Rectal smooth muscle tissue (tissue), 1 donor: ENCODE data around the gene TMEM165.

ENCODE experiments used
- H3K27ac ChIP-seq: one replicate; pipeline ENCODE4 v1.7.0; 2013; ENCODE audit warnings: low read depth, low read length, inconsistent platforms
- H3K27me3 ChIP-seq: one replicate; pipeline ENCODE4 v1.7.0; 2013; ENCODE audit warnings: low read length; ENCODE audit not compliant: control insufficient read depth, insufficient read depth
- H3K36me3 ChIP-seq: one replicate; pipeline ENCODE4 v1.7.0; 2013; ENCODE audit warnings: low read length; ENCODE audit not compliant: control insufficient read depth, insufficient read depth
- H3K4me1 ChIP-seq: one replicate; pipeline ENCODE4 v1.7.0; 2013; ENCODE audit warnings: low read length; ENCODE audit not compliant: control insufficient read depth, insufficient read depth
- H3K4me3 ChIP-seq: one replicate; pipeline ENCODE4 v1.7.0; 2013; ENCODE audit warnings: low read length
- H3K9ac ChIP-seq: one replicate; pipeline ENCODE4 v1.7.0; 2013; ENCODE audit warnings: low read length

TMEM165 gene

DNA sequence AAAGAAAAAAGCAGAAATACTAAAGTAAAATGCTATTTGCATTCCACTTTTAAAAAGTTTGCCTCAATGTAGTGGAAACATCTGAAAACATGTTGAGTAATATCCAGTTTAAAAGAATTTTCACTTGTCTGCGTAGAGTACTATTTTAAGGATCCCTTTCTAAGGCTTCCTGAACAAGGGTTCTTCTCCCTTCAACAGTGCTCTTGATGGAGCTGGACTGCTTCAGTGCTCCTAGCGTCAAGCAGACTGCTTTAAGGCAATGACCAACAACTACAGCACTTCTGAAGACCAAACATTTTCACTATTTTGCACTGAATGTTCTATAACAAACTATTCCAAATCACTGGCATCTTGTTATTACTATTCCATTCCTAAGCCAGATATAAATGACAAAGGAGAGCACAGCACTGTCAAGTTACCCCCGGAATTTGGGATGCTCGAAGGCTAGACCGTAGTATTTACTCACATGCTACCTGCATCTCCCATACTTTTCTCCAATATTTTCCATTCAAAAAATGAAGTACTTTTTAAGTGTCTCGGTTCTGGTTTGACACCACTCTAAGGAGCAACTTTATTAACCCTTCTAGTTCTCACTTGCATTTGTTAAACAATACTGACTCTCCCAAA, 36.1 kb downstream of the TMEM165 start:
- no peaks in the 10 kb centered on the region for H3K4me1 ChIP-seq
- H3K27me3 ChIP-seq: no peaks in the 10 kb centered on the region
- H3K9ac ChIP-seq: no peak overlapping the region
- H3K36me3 ChIP-seq: peaks cover 11% of the 10 kb centered on the region
- no peak overlapping the region for H3K4me3 ChIP-seq
- no peak overlapping the region for H3K27ac ChIP-seq

DNA sequence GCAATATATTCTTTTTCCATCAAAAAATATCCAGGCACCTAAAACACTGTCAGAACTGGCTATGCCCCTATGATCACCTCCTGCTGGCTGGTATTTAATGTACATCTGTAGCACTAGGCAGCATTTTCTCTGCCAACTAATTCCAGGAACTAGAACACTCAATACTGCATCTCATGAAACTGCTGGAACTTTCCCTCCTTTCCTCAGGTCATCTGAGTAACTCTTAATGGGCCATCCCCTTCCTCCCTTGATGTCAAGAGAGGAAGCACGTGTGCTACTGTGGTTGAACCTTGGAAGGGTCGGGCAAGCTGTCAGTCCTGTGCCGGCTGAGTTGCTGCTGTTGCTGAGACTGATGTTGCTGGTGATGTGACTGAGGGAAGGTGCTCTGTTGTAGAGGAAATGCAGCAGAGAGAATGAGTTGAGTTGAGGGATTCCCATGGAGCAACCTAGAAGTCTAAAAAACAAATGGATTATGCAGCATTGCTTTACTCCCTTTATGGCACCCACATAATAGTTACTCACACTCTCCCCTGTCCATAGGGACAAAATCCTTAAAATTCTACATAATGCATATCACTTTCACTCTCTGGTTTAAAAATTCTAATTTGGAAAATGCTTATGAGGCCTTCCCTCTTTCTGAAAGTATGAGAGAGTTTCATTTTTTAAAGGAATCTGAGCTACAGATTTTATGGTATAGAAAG, 39.5 kb downstream of the TMEM165 start:
- no peaks in the 10 kb centered on the region for H3K4me1 ChIP-seq
- no peak overlapping the region for H3K27ac ChIP-seq
- no peaks in the 10 kb centered on the region for H3K27me3 ChIP-seq
- no peak overlapping the region for H3K9ac ChIP-seq
- no peak overlapping the region for H3K4me3 ChIP-seq
- H3K36me3 ChIP-seq: peaks cover 11% of the 10 kb centered on the region

DNA sequence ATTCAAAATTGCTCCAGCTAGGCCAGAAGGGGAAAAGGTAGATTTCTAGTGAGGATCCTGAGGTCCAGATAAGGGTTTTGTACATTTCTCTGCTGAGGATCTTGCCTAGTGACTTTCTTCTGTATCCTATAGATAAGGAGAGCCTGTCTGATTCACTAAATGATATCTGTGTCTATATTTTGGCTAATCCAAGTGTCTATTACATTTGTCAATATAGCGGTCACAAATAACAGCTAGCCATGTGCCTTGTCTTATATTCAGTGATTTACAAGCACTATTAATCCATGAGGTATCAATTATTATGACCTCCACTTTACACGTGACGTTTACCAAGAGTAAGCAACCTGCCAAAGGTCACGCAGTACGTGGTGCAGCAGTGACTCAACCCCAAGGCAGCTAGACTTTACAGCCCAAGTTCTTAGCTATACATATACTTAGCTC, 41.6 kb downstream of the TMEM165 start:
- Histone ChIP-seq H3K4me1 (no peaks in the 10 kb centered on the region), H3K27ac (no peak overlapping the region), H3K27me3 (no peaks in the 10 kb centered on the region), H3K4me3 (no peak overlapping the region), H3K36me3 (peaks cover 7% of the 10 kb centered on the region), H3K9ac (no peak overlapping the region)

DNA sequence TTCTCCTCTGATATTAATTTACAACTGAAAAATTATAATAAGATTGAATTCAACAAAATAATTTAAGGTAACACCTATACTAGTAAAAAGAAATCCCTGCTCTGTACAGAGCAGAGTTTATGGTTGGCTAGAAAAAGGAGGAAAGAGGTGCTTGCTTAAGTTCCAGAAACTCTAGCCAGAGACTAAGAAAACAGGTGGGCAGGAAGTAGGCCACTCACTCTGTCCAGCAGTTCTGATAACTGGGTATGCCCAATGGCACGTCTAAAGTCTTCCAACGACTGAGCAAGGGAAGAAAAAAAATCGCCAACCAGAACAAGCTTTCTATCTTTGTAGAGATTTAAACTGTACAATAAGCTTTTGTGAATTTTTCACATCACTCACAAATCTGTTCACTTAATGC, 42.1 kb downstream of the TMEM165 start:
- Histone ChIP-seq H3K27me3 (no peaks in the 10 kb centered on the region), H3K4me3 (no peak overlapping the region), H3K4me1 (no peaks in the 10 kb centered on the region), H3K36me3 (peaks cover 9% of the 10 kb centered on the region), H3K9ac (no peak overlapping the region), H3K27ac (no peak overlapping the region)

DNA sequence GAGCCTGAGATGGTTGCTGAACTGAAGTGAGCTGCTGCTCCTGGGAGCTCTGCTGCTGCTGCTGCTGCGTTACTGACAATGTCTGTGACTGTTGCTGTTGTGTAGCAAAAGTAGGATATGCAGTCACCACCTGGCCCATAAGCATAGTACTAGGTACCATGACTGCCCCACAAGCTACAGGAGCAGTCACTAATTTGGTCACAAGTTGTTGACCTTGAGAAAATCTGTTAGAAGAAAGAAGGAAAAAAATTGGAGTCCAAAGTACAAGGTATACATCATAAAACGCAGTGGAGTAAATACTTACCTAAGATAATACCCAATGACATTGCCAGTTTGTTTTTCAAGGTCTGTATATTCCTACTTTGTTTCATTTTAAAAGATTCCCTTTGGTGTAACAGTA, 42.6 kb downstream of the TMEM165 start:
- Histone ChIP-seq H3K9ac (no peak overlapping the region), H3K27me3 (no peaks in the 10 kb centered on the region), H3K27ac (no peak overlapping the region)

DNA sequence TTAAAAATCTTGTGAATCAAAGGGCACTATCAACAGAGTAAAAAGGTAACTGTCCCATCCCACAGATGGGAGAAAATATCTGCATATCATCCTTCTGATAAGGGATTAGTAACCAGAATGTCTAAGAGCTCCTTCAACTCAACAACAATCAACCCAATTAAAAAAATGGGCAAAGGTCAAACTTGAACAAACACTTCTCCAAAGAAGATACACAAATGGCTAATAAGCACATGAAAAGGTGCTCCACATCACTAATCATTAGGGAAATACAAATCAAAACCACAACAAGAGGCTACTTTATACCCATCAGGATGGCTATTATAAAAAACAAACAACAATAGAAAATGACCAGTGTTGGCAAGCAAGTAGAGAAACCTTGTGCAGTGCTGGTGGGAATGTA, 43.3 kb downstream of the TMEM165 start:
- Histone ChIP-seq H3K36me3 (peaks cover 9% of the 10 kb centered on the region), H3K27ac (no peak overlapping the region)

More for the DNA sequence above, 42.6 kb downstream of the TMEM165 start:
- no peaks in the 10 kb centered on the region for H3K4me1 ChIP-seq
- no peak overlapping the region for H3K4me3 ChIP-seq
- H3K36me3 ChIP-seq: peaks cover 9% of the 10 kb centered on the region

DNA sequence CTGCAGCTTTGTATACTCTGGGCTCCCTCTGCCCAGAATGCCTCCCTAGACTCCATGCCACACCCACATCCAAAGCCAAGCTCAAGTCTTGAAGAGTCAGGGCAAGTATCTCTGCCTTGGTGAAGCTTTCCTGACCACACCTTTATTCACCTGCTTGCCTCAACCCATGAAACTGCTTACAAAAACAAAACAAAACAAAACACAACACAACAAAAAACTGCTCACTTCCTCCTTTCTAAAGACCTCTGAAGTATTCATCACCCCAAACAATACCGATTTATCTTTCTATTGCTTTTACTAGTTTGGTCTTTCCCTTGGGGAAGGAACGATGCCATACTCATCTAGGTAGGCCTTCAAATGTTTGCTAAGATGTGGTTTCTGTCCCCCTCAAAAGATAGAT, 45.0 kb downstream of the TMEM165 start:
- H3K4me3 ChIP-seq: no peak overlapping the region
- H3K27ac ChIP-seq: no peak overlapping the region
- no peak overlapping the region for H3K9ac ChIP-seq
- peaks cover 4% of the 10 kb centered on the region for H3K36me3 ChIP-seq
- no peaks in the 10 kb centered on the region for H3K27me3 ChIP-seq
- H3K4me1 ChIP-seq: no peaks in the 10 kb centered on the region

More for the DNA sequence above, 43.3 kb downstream of the TMEM165 start:
- no peak overlapping the region for H3K4me3 ChIP-seq
- H3K4me1 ChIP-seq: no peaks in the 10 kb centered on the region
- H3K27me3 ChIP-seq: no peaks in the 10 kb centered on the region
- H3K9ac ChIP-seq: no peak overlapping the region

DNA sequence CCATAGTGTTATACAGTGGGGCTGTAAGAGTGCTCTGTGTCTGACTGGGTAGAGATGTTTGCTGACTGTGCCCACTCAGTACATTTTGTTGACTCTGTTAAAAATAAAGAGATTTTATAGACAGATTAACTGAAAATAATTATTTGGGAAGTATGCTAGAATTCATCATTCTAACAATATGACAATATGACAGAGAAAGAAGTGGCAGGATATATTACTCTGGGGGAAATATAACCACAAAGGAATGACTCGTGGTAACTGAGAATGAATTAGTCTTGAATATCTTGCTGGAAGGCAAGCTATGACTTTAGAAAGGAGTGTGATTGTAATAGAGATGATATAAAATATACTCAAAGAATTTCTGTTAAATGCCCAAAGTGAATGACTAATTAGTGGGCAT, 46.8 kb downstream of the TMEM165 start:
- Histone ChIP-seq H3K27me3 (no peaks in the 10 kb centered on the region), H3K9ac (no peak overlapping the region), H3K4me3 (no peak overlapping the region), H3K27ac (no peak overlapping the region), H3K4me1 (no peaks in the 10 kb centered on the region), H3K36me3 (peaks cover 4% of the 10 kb centered on the region)

DNA sequence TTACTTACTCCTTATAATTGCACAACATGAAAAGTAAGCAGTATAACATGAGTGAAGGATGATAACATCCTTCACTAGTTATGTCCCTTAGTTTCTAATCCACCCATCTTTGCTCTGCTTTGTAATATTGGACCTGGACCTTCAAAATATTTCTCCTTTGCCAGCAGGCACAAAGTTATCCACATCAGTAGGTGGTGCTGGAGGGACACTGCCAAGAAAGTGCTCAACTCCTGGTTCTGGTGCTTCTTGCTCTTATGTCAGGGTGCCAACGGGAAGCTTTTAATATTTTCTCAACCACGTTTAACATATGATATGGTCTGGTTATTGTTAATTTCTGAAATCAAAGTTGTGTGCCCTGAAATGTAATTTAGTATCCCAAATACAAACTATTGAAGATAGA, 49.1 kb downstream of the TMEM165 start:
- no peak overlapping the region for H3K9ac ChIP-seq
- no peak overlapping the region for H3K4me3 ChIP-seq
- H3K27ac ChIP-seq: no peak overlapping the region
- no peaks in the 10 kb centered on the region for H3K4me1 ChIP-seq
- H3K36me3 ChIP-seq: peaks cover 4% of the 10 kb centered on the region
- H3K27me3 ChIP-seq: no peaks in the 10 kb centered on the region

DNA sequence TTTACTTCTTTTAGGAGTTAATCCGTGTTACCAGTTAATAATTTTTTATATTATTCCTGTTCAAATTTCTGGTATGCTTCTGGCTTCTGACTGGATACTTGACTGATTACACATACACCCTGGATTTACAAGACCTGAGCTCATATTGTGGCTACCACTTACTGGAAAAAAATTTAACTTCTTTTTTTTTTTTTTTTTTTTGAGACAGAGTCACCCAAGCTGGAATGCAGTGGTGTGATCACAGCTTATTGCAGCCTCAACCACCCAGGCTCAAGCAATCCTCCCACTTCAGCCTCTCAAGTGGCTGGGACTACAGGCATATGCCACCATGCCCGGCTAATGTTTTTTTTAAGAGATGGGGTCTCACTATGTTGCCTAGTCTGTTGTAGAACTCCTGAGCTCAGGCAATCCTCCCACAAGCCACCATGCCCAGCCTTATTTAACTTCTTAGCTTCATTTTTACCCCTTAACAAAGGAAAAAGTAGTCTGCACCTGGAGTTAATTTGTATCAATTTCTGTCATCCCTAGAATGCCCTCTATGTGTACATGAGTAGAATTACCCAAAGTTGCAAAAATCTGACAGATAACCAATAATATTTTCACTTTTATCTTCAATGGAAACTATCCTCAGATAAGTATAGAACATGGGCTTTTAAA, 50.3 kb downstream of the TMEM165 start:
- no peak overlapping the region for H3K4me3 ChIP-seq
- no peak overlapping the region for H3K27ac ChIP-seq
- peaks cover 7% of the 10 kb centered on the region for H3K36me3 ChIP-seq
- H3K27me3 ChIP-seq: no peaks in the 10 kb centered on the region
- H3K9ac ChIP-seq: no peak overlapping the region
- no peaks in the 10 kb centered on the region for H3K4me1 ChIP-seq

DNA sequence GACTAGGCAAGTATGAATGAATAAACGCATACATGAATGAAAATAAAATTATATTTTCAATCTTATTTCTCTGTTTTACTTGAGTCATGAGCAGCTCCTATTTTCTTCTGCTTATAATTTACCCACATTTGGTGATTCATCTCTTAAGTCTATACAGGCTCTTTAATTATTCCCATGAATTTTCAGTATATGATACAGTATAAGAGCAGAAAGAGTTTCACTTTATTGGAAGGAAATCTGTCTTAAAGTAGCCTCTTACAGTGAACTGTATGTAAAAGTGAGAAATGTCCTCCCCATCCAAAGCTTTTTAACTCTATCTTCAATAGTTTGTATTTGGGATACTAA, 50.8 kb downstream of the TMEM165 start:
- Histone ChIP-seq H3K4me3 (no peak overlapping the region), H3K4me1 (no peaks in the 10 kb centered on the region), H3K27ac (no peak overlapping the region), H3K9ac (no peak overlapping the region), H3K27me3 (no peaks in the 10 kb centered on the region), H3K36me3 (peaks cover 7% of the 10 kb centered on the region)

DNA sequence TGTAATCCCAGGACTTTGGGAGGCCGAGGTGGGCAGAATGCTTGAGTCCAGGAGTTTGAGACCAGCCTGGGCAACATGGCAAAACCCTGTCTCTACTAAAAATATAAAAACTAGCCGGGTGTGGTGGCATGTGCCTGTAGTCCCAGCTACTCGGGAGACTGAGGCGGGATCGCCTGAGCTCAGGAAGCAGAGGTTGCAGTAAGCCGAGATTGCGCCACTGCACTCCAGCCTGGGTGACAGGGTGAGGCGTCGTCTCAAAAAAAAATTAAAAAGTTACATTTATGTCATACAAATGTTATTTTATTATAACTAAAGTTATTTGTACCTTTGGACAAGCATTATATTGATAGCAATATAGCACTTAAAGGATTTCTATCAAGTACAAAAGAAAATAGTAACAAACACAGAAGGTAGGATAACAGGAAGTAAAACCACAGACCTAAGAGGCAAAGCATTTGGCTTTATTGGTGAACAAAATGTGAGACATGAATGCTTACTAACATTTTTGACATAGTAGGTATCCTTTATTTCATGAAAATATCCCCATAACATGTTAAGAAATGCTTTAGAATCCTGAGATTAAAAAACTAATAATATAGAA, 51.5 kb downstream of the TMEM165 start:
- Histone ChIP-seq H3K27ac (no peak overlapping the region), H3K36me3 (peaks cover 8% of the 10 kb centered on the region), H3K4me3 (no peak overlapping the region), H3K4me1 (no peaks in the 10 kb centered on the region), H3K9ac (no peak overlapping the region), H3K27me3 (no peaks in the 10 kb centered on the region)
